Lung microvascular endothelial cell (primary cell): ENCODE results near the gene NUBP2. TPM values are rescaled to one million over a fixed set of nuclear protein-coding genes. Genes with fewer than 3 reads are reported as not detected.
A peak's percentile ranks its signal among the peaks of the same experiment; 100 is the strongest.

Experiments
- DNase-seq, 2 donors: peaks; one replicate each; pipeline versions ENCODE4 v3.0.0 to v3.0.0-alpha.2; 2010; ENCODE audit warnings: low read depth in 2 of 2
- total RNA-seq: library from RNA; depleted of rRNA; stranded (reverse); fragments of >200 nt; gene quantifications from 2 replicates; pipeline ENCODE4 v1.2.1, GENCODE V29; 2014

The NUBP2 gene
- total RNA-seq, 1 donor from 2014 or later, result 57.3 TPM

DNA sequence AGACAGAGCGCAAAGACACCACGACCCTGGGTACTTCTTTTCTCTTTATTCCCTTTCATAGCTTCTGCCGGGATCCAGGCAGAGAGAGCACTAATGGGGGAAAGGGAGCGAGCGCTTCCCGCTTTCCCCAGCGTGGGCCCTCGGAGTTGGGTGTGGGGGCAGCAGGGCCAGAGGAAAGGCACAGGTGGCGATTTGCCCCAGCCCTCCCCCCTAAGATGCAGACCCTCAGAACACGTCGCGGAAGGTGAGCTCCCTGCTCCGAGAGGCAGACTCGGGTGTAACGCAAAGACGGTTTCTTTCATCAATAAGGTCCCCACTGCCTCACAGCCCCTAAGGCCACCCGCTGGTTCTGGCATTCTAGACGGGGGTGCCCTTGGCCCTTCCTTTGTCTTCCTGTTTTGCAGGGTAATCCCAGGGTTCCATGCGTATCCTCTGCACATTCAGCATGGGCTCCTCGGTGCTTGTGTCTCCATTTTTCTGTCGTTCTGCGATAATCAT, 10.8 kb upstream of the NUBP2 start:
- peak in 1 of 2 donors; percentile 13 for DNase-seq

GRCh38 chr16:1772362-1772907, 10.3 kb upstream of the NUBP2 start, which contains the start of gene EME2:
TSS of gene EME2 (plus strand) at chr16:1772810. CDS start at chr16:1773228, 418 bp downstream.
- DNase-seq, result peak; percentile 18 to 47

DNA sequence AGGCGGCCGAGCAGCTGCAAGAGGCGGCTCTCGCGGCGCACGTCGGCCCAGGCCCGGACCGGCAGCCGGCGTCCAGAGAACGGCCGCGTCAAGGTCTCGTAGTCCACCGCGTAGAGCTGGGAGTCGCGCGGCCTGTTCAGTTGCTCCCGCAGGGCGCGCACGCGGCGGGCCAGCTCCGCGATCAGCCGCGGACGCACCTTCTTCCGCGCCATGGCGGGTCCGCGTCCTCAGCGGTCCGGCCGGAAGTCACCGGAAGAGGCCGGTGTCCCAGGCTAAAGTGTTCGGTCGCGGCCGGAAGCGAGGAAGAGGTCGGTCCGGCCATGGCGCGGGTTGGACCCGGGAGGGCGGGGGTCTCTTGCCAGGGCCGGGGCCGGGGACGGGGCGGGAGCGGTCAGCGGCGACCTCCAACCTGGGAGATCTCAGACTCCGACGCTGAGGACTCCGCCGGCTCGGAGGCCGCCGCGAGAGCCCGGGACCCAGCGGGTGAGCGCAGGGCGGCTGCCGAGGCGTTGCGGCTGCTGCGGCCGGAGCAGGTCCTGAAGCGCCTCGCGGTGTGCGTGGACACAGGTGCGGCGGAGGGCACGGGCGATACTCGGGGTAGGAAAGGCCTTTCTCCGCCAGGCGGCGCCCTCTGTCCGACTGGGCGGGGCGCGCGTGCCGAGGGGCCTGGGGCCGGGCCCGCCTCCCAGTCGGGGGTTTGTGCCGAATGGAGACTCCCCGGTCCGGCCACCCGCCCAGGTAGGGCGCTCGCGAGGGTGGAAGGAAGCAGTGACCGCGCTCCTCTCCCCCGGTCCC, 9.7 kb upstream of the NUBP2 start, which contains the start of gene MRPS34:
Gene MRPS34, minus strand, starts transcription at position 227 of the 795 bp plus-strand sequence. Its CDS starts 15 bp downstream, at position 212.
- DNase-seq, result peak; percentile 88 to 91

DNA sequence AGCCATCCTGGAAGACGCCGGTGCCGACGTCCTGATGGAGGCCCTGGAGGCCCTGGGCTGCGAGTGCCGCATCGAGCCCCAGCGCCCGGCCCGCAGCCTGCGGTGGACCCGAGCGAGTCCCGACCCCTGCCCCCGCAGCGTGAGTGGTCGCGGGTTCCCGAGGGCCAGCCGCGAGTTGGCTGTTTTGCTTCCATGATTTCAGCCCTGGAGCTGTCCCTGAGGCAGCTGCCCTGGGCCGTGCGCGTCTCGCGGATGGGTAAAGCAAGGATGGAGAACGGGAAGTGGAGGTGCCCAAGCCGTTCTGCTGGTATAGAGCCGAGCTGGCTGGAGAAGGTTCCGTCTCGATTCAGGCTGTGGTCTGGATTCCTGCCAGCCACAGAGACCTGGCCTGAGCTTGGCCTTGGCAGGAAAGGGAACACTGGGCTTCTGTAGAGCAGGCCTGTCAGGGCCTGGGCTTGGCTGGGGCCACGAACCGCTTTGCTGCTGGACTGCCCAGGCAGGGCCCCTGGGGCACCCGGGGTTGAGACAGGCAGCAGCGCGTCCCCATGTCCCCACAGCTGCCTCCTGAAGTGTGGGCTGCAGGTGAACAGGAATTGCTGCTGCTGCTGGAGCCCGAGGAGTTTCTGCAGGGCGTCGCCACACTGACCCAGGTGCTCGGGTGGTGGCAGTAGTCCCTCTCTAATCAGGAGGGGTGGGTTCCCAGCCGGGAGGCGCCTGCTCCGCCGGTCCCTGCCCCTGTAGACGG, 8.9 kb upstream of the NUBP2 start:
- DNase-seq, result peak; percentile 22 to 39

GRCh38 chr16:1774448-1774780, 8.3 kb upstream of the NUBP2 start:
- no peak for DNase-seq

GRCh38 chr16:1775006-1775845, 7.5 kb upstream of the NUBP2 start:
- DNase-seq, result no peak

DNA sequence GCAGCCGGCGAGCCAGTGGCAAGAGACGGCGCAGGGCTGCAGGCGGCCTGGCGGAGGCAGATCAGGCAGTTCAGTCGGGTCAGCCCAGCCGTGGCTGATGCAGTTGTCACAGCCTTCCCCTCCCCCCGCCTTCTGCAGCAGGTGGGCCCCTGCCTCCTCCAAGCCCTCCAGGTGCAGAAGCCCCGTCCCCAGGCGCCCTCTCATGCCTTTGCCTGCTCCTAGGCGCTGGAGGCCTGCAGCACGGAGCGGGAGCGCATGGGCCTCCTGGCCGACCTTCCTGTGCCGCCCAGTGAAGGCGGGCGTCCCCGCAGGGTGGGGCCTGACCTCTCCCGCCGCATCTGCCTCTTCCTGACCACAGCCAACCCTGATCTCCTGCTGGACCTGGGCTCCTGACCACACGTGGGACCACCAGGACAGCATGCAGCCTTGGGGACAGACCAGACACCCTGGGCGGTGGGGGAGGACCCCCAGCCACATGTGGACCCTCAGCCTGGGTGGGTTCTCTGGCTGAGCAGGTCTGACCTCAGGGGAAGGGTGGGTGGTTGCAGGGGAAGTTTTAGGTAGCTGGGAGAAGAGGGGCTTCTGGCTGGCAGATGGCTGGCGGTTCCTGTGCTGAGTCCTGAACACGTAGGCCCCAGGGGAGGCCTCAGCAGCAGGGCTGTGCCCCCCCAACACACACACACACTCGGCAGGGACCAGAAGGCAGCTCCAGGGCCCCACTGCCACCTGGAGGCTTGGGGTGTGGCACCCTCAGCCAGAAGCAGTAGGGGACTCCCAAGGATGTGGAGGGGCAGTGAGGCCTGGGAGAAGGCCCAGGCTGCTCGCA, 6.7 kb upstream of the NUBP2 start:
- DNase-seq, result no peak

GRCh38 chr16:1776672-1776955, 6.1 kb upstream of the NUBP2 start:
- DNase-seq, result no peak

- no peak for DNase-seq
These were observed 5.8 kb upstream of the NUBP2 start for GRCh38 chr16:1776991-1777374.

GRCh38 chr16:1777375-1778199, 5.2 kb upstream of the NUBP2 start:
- DNase-seq, result no peak

GRCh38 chr16:1778200-1779179, 4.3 kb upstream of the NUBP2 start:
- DNase-seq, result no peak

DNA sequence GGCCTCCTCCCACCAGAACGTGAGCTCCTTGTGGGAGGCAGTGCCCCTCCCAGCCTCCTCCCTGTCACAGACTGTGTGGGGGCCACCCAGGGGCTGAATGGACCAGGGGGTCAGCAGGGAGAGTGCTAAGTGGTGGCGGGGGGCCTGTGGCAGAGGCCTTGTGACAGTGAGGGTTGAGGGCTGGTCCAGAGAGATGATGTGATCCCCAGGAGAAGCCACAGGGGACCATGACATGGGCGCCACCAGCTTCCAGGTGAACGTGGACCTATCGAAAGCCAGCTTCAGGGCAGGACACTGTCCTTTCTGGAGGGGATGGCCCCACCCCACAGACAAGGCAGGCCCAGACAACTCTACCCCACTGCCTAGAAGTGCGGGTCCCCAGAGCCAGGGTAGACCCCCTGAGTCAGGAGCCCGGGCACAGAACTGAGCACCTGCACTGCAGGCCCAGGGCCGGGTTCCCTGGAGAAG, 3.5 kb upstream of the NUBP2 start:
- no peak for DNase-seq

DNA sequence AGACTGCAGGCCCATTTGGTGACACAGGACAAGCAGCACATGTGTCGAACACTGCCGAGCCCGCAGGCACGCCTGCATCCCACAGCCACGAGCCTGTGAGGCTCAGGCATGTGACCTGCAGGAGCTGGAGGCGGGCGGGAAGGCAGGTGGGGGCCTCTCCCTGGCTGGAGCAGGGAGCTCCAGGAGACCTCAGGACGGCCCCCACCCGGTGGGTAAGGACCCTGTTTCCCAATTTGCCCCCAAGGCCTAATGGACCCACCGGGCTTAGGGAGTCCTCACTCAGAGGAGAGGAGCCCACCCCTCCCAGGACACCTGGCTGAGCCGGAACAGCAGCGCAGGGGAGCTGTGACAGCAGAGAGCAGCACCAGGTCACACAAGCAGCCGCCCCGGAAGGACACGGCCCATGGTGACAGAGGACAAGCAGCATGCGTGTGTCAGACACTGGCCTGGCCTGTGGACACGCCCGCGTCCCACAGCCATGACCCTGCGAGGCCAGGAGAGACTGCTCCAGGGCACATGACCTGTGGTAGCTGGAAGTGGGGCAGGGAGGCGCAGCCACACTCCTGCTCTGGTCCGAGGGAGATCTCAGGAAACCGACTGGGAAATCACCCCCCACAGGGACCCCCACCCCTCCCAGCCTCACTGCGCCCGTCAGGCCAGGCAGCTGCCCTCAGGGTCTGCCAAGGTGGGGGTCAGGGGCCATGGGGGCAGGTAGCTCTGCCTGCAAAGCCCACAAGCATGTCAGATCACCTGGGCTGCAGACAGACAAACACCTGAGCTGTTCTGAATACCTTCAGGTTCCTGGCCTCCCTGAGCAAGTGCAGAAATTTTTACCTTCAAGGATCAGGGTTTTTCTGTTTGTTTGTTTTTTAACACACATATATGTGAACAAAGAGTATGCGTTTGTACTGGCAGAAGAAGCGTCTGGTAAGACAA, 2.8 kb upstream of the NUBP2 start:
- no peak for DNase-seq

DNA sequence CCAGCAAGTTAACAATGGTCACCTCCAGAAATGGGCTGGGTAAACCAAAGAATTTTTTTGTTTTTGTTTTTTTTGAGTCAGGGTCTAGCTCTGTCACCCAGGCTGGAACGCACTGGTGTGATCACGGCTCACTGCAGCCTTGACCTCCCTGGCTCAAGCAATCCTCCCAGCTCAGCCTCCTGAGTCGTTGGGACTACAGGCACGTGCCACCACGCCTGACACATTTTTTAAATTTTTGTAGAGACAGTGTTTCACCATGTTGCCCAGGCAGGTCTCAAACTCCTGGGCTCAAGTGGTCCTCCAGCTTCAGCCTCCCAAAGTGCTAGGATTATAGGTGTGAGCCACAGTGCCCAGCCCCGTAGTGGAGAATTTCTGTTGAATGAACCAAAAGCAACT, 2.1 kb upstream of the NUBP2 start:
- no peak for DNase-seq

GRCh38 chr16:1781254-1781653, 1.5 kb upstream of the NUBP2 start:
- DNase-seq, result no peak

DNA sequence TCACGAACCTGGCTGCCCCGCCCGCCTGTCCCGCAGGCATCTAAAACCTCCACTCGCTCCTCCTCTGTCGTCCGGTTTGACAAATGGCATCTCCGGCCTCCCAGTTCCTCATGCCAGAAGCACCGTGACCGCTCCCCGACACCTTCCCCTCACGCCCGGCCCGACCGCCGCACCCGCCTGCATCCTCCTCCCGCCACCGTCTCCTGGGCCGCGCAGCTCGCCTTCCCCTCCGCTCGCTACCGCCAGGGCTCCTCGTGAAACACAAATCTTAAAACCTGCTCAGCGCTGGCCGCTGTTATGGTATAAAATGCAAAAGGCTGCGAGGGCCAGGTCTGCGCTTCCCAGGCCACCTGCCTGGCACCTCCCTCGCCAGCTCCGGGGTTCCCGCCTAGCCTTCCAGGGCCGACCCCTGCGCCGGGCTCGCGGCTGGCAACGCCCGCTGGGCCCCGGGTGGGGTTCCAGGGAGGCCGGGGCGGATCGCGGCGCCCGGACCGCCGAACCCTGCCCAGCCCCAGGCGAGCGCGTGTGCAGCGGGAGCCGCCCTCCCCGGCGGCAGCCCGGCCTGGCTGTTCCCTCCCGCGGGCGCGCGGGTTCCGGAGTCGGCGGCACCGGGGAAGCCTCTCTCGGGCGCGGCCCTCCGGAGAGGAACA, 877 bp upstream of the NUBP2 start:
- peak; percentile 35 for DNase-seq
